ENCODE measurements around the gene MOB2.

- no peak for TF ChIP-seq CTCF (IDR thresholded peaks at IDR 0.05)
- TF ChIP-seq POLR2A (IDR thresholded peaks at IDR 0.05) = no peak
Observed at GRCh38 chr11:1518301-1518700, 31.7 kb upstream of the MOB2 start.

Data from prostate gland (tissue), 2 donors.